Fibroblast of villous mesenchyme (primary cell): ENCODE results near the gene TLR9. TPM values are rescaled to one million over a fixed set of nuclear protein-coding genes. Genes with fewer than 3 reads are reported as not detected.

Experiments
- DNase-seq: peaks from one replicate; pipeline ENCODE4 v3.0.0-alpha.2; 2010; ENCODE audit warnings: low read depth
- H3K4me3 ChIP-seq: 2 replicates; pipeline ENCODE4 v1.5.1; 2011; ENCODE audit warnings: low read depth, mild to moderate bottlenecking, low read length
- total RNA-seq: library from RNA; depleted of rRNA; stranded (reverse); fragments of >200 nt; gene quantifications from 2 replicates; pipeline ENCODE4 v1.2.3, GENCODE V29; 2012
- TF ChIP-seq, protein P1 (sequence below): IDR thresholded peaks from 2 replicates; pipeline ENCODE4 v1.5.1; 2012; ENCODE audit warnings: low read depth, mild to moderate bottlenecking, low read length; ENCODE audit not compliant: insufficient read depth

The TLR9 gene
- total RNA-seq, 1 donor = not detected

- no peak overlapping the region for H3K4me3 ChIP-seq
- no peak for DNase-seq
- TF ChIP-seq, protein P1, sequence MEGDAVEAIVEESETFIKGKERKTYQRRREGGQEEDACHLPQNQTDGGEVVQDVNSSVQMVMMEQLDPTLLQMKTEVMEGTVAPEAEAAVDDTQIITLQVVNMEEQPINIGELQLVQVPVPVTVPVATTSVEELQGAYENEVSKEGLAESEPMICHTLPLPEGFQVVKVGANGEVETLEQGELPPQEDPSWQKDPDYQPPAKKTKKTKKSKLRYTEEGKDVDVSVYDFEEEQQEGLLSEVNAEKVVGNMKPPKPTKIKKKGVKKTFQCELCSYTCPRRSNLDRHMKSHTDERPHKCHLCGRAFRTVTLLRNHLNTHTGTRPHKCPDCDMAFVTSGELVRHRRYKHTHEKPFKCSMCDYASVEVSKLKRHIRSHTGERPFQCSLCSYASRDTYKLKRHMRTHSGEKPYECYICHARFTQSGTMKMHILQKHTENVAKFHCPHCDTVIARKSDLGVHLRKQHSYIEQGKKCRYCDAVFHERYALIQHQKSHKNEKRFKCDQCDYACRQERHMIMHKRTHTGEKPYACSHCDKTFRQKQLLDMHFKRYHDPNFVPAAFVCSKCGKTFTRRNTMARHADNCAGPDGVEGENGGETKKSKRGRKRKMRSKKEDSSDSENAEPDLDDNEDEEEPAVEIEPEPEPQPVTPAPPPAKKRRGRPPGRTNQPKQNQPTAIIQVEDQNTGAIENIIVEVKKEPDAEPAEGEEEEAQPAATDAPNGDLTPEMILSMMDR = no peak
Observed at GRCh38 chr3:52218937-52219650, 6.4 kb downstream of the TLR9 start.

DNA sequence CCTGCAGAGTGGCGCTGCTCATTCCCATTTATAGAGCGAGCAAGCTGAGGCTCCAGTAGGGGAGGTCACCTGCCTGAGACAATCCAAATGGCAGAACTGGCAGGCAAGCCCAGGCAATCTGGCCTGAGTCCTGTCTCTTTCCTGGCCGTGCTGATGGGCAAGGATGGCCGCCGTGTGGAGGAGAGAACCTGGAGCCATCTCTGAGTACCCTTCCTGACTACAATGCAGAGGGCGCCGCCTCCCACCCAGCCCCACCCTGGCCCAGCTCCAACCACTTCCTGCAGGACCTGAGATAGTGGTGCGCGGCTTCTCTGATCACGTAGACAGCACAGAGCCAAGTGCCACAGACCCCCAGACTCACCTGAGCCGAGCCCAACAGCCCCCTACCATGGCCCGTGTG, 7.0 kb downstream of the TLR9 start:
- TF ChIP-seq, protein P1 = no peak
- DNase-seq = no peak
- H3K4me3 ChIP-seq = no peak overlapping the region

GRCh38 chr3:52218026-52218425, 7.4 kb downstream of the TLR9 start:
- no peak overlapping the region for H3K4me3 ChIP-seq
- TF ChIP-seq, protein P1 = no peak
- DNase-seq = no peak

GRCh38 chr3:52217409-52217805, 8.0 kb downstream of the TLR9 start:
- H3K4me3 ChIP-seq = no peak overlapping the region
- DNase-seq = no peak
- TF ChIP-seq, protein P1 = no peak

GRCh38 chr3:52216585-52217408, 8.6 kb downstream of the TLR9 start:
- DNase-seq = peak; percentile 87
- TF ChIP-seq, protein P1 = no peak

GRCh38 chr3:52215351-52215750, 10.1 kb downstream of the TLR9 start:
- no peak overlapping the region for H3K4me3 ChIP-seq
- no peak for DNase-seq
- TF ChIP-seq, protein P1 = no peak

More at GRCh38 chr3:52216585-52217408, 8.6 kb downstream of the TLR9 start:
- H3K4me3 ChIP-seq = no peak overlapping the region
